K562 (cell line): ENCODE results near the gene RSPH6A. TPM values are rescaled to one million over a fixed set of nuclear protein-coding genes. Genes with fewer than 3 reads are reported as not detected.

ENCODE experiments used
- ELF1 ChIP-seq: fragments of 200-800 bp; sonication (Bioruptor generic); IDR thresholded peaks from 2 replicates; pipeline ENCODE4 v1.6.1; 2016; ENCODE audit warnings: missing genetic modification characterization, missing compliant biosample characterization
- ETS2 ChIP-seq: IDR thresholded peaks from 2 replicates; pipeline ENCODE4 v1.6.1; 2016; ENCODE audit warnings: borderline replicate concordance, missing genetic modification characterization, mild to moderate bottlenecking, moderate library complexity, missing compliant biosample characterization; ENCODE audit not compliant: poor library complexity, severe bottlenecking
- FIP1L1 ChIP-seq: fragments of 200-400 bp; formaldehyde crosslinking; IDR thresholded peaks from 2 replicates; pipeline ENCODE4 v1.6.1; 2018; ENCODE audit warnings: mild to moderate bottlenecking, low read depth, low read length; ENCODE audit not compliant: poor library complexity, severe bottlenecking
- HMG20B ChIP-seq: fragments of 250-450 bp; sonication (Bioruptor Pico); IDR thresholded peaks from 2 replicates; pipeline ENCODE4 v1.5.0; 2021; ENCODE audit warnings: mild to moderate bottlenecking
- SMARCA5 ChIP-seq: fragments of 450-650 bp; IDR thresholded peaks from 2 replicates; pipeline ENCODE4 v1.6.1; 2016
- SUPT5H ChIP-seq: fragments of 450-650 bp; IDR thresholded peaks from 2 replicates; pipeline ENCODE4 v1.6.1; 2016
- TEAD1 ChIP-seq, 2 experiments: fragments of 450-650 bp in 1 of 2; sonication (generic) in 1 of 2; formaldehyde crosslinking; IDR thresholded peaks; 2 replicates each; pipeline versions ENCODE4 v1.4.0 to v1.8.0; 2020 to 2022; ENCODE audit warnings: mild to moderate bottlenecking in 2 of 2, missing genetic modification reagents in 1 of 2
- ZSCAN32 ChIP-seq: fragments of 450-650 bp; formaldehyde crosslinking; IDR thresholded peaks from 2 replicates; pipeline ENCODE4 v1.4.0; 2020; ENCODE audit warnings: mild to moderate bottlenecking, moderate library complexity
- polyA plus RNA-seq, 8 experiments: library from polyadenylated mRNA; depleted of rRNA in 4 of 8; stranded (reverse) in 5 of 8; unstranded in 3 of 8; fragments of >200 nt; fragmentation: Nextera tagmentation in 2 of 8; fragmentation: Illumina TruSeq in 1 of 8; extraction: Ambion mirVana in 2 of 8; extraction: Trizol in 1 of 8; gene quantifications; 2 replicates each; pipeline versions ENCODE4 v1.2.1 to v1.2.3, GENCODE V29; 2011 to 2014; ENCODE audit warnings: inconsistent platforms in 1 of 8, missing spikeins in 1 of 8
- total RNA-seq, 7 experiments: library from RNA; depleted of rRNA in 6 of 7; stranded (reverse); fragments of >200 nt in 6 of 7; fragmentation: Illumina TruSeq in 2 of 7; extraction: Trizol in 2 of 7; gene quantifications; 2 replicates each; pipeline versions ENCODE4 v1.2.1 to v1.2.3, GENCODE V29; 2011 to 2021; ENCODE audit warnings: low replicate concordance in 1 of 7
- TF ChIP-seq, protein P1 (sequence below): fragments of 450-650 bp; IDR thresholded peaks from 2 replicates; pipeline ENCODE4 v1.6.1; 2016; ENCODE audit warnings: low read depth
- TF ChIP-seq, protein P2 (sequence below): fragments of 450-650 bp; IDR thresholded peaks from 2 replicates; pipeline ENCODE4 v1.6.1; 2016; ENCODE audit warnings: mild to moderate bottlenecking
- TF ChIP-seq, protein P3 (sequence below): fragments of 250-450 bp; sonication (Bioruptor Pico); IDR thresholded peaks from 2 replicates; pipeline ENCODE4 v1.5.0; 2021; ENCODE audit warnings: mild to moderate bottlenecking, moderate library complexity
- TF ChIP-seq, protein P4 (sequence below): fragments of 250-450 bp; sonication (Bioruptor Pico); IDR thresholded peaks from 2 replicates; pipeline ENCODE4 v1.8.0; 2021; ENCODE audit warnings: borderline replicate concordance, mild to moderate bottlenecking, moderate library complexity; ENCODE audit not compliant: poor library complexity, severe bottlenecking

The RSPH6A gene
- total and polyA plus RNA-seq, 9 of the 15 experiments (the other 6 are each of a cell fraction or from before 2014, with no cell fraction given) = 0.03 to 0.15 (median 0.07) TPM; not detected in 5

DNA sequence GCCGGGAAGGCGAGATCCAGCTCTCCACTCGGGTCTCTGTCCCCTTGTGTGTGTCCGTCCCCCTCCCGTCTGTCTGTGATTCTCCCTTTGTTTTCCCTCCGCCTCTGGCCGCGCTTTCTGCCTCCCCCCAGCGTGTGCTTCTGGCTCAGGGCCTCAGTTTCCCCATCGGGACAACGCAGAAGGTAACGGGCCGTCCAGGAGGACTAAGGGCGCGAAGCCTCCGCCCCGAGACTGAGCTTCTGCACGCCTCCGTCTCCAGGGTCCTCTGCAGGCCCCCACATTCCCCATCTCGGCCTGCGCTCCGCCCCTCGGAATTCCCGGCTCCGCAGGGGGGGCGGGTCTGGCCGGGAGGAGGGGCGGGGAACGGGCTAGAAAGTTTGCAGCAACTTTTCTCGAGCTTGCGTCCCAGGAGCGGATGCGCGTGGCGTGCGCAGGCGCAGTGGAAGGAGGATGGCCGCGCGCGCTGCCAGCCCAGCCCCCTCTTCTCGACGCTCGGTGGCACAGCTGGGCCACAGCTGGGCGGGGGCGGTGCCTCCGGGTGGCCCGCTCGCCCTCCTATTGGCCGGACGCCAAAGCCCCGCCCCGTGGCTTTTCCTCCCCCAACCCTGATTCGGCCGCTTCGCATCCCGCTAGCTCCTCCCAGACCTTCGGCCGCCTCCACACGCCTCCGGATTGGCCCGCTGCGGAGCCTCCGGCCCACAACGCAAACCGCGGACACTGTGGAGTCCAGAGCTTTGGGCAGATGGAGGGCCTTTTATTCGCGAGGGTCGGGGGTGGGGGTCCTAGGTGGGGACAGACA is 45.9 kb downstream of the RSPH6A start, which contains the start of gene SIX5 (continued):
- TF ChIP-seq, protein P1, sequence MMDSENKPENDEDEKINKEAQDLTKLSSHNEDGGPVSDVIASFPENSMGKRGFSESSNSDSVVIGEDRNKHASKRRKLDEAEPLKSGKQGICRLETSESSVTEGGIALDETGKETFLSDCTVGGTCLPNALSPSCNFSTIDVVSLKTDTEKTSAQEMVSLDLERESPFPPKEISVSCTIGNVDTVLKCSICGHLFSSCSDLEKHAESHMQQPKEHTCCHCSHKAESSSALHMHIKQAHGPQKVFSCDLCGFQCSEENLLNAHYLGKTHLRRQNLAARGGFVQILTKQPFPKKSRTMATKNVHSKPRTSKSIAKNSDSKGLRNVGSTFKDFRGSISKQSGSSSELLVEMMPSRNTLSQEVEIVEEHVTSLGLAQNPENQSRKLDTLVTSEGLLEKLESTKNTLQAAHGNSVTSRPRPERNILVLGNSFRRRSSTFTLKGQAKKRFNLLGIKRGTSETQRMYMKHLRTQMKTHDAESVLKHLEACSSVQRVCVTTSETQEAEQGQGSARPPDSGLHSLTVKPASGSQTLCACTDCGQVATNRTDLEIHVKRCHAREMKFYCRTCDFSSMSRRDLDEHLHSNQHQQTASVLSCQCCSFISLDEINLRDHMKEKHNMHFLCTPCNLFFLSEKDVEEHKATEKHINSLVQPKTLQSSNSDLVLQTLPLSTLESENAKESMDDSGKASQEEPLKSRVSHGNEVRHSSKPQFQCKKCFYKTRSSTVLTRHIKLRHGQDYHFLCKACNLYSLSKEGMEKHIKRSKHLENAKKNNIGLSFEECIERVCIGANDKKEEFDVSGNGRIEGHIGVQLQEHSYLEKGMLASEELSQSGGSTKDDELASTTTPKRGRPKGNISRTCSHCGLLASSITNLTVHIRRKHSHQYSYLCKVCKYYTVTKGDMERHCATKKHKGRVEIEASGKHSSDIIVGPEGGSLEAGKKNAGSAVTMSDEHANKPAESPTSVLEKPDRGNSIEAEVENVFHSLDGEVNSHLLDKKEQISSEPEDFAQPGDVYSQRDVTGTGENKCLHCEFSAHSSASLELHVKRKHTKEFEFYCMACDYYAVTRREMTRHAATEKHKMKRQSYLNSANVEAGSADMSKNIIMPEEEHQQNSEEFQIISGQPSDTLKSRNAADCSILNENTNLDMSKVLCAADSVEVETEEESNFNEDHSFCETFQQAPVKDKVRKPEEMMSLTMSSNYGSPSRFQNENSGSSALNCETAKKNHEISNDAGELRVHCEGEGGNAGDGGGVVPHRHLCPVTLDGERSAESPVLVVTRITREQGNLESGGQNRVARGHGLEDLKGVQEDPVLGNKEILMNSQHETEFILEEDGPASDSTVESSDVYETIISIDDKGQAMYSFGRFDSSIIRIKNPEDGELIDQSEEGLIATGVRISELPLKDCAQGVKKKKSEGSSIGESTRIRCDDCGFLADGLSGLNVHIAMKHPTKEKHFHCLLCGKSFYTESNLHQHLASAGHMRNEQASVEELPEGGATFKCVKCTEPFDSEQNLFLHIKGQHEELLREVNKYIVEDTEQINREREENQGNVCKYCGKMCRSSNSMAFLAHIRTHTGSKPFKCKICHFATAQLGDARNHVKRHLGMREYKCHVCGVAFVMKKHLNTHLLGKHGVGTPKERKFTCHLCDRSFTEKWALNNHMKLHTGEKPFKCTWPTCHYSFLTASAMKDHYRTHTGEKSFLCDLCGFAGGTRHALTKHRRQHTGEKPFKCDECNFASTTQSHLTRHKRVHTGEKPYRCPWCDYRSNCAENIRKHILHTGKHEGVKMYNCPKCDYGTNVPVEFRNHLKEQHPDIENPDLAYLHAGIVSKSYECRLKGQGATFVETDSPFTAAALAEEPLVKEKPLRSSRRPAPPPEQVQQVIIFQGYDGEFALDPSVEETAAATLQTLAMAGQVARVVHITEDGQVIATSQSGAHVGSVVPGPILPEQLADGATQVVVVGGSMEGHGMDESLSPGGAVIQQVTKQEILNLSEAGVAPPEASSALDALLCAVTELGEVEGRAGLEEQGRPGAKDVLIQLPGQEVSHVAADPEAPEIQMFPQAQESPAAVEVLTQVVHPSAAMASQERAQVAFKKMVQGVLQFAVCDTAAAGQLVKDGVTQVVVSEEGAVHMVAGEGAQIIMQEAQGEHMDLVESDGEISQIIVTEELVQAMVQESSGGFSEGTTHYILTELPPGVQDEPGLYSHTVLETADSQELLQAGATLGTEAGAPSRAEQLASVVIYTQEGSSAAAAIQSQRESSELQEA = no peak
- peak; percentile 76 for TF ChIP-seq SUPT5H
- TF ChIP-seq, protein P2, sequence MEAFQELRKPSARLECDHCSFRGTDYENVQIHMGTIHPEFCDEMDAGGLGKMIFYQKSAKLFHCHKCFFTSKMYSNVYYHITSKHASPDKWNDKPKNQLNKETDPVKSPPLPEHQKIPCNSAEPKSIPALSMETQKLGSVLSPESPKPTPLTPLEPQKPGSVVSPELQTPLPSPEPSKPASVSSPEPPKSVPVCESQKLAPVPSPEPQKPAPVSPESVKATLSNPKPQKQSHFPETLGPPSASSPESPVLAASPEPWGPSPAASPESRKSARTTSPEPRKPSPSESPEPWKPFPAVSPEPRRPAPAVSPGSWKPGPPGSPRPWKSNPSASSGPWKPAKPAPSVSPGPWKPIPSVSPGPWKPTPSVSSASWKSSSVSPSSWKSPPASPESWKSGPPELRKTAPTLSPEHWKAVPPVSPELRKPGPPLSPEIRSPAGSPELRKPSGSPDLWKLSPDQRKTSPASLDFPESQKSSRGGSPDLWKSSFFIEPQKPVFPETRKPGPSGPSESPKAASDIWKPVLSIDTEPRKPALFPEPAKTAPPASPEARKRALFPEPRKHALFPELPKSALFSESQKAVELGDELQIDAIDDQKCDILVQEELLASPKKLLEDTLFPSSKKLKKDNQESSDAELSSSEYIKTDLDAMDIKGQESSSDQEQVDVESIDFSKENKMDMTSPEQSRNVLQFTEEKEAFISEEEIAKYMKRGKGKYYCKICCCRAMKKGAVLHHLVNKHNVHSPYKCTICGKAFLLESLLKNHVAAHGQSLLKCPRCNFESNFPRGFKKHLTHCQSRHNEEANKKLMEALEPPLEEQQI = no peak
- TF ChIP-seq SMARCA5 = no peak
- no peak for TF ChIP-seq ELF1
- no peak for TF ChIP-seq HMG20B (CRISPR knock-in tag)
- TF ChIP-seq, protein P3, sequence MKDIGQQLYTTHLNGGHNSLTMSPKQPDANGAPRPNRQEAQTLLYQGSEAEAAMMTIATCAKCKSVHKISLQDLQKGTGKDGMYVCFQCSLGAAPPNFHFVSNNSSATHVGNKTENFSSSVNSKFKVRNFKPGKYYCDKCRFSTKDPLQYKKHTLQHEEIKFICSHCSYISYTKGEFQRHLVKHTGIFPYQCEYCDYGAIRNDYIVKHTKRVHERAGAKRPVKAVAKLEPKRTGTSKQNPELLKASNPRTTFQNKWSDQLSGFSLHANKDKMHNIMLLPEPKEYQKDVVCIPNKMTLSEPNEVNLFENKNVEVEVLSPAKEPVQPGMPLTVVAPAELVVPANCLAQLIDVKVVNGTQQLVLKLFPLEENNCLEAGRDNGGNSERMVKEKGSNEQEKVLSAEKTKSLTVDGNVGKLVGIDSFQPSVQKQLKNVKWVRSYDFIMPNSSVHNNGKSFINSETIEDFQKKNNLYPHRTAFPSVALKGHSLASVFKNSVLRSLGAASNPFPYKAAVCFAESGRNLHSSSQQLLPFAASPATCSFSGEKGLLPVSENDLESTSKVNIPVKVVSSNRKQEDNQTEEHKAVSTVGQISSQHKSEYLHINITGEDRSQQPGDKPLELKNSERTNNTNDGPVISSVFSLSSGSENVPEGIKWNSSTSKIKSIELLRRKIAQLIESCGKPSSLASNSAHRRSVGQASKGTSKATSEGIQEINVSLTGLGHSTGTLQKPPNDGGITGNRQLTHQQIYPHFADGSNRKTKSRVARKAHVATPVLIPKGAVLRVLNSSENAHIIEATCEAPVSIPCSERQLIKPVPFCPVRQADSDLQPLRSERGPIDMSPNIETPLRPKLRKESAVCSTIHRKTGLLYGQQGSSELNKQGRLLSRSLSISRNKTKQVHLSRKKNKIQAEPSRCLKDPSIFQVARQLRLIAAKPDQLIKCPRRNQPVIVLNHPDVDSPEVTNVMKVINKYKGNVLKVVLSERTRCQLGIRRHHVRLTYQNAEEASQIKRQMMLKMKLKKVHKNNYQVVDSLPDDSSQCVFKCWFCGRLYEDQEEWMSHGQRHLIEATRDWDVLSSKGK (CRISPR knock-in tag) = no peak
- TF ChIP-seq, protein P4, sequence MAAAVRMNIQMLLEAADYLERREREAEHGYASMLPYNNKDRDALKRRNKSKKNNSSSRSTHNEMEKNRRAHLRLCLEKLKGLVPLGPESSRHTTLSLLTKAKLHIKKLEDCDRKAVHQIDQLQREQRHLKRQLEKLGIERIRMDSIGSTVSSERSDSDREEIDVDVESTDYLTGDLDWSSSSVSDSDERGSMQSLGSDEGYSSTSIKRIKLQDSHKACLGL (CRISPR knock-in tag) = no peak
- TF ChIP-seq ETS2 = no peak
- TF ChIP-seq ZSCAN32 (CRISPR knock-in tag) = no peak
- peak; percentile 84 for TF ChIP-seq FIP1L1
- peak; percentile 61 to 86; a peak in 2 of 4 replicates for TF ChIP-seq TEAD1 (CRISPR knock-in tag; IDR thresholded peaks at IDR 0.05)
